GM23338 (cell line): ENCODE measurements around the gene POU3F2. TPM values are rescaled to one million over a fixed set of nuclear protein-coding genes. Genes with fewer than 3 reads are reported as not detected.

Experiments used
- ATAC-seq: fragments of 200-7000 bp; cut with Tn5 transposase; 3 replicates; pipeline ENCODE4 v1.9.1; 2020
- DNase-seq: peaks from one replicate; pipeline ENCODE4 v3.0.0-alpha.2; 2015; ENCODE audit warnings: low spot score
- H2AFZ ChIP-seq: fragments of 200-600 bp; sonication (generic); 2 replicates; pipeline ENCODE4 v1.8.0; 2016; ENCODE audit warnings: antibody characterized with exemption, mild to moderate bottlenecking, moderate library complexity
- H3F3A ChIP-seq: fragments of 200-600 bp; sonication (generic); replicated peaks from 2 replicates; pipeline ENCODE4 v1.8.0; 2017; ENCODE audit warnings: antibody characterized with exemption, mixed run types, low read depth
- H3K27ac ChIP-seq: fragments of 200-600 bp; sonication (generic); 2 replicates; pipeline ENCODE4 v1.6.1; 2016; ENCODE audit warnings: low read depth
- H3K27me3 ChIP-seq: fragments of 200-600 bp; sonication (generic); 2 replicates; pipeline ENCODE4 v1.8.0; 2016; ENCODE audit warnings: mild to moderate bottlenecking, mixed run types, moderate library complexity; ENCODE audit not compliant: insufficient read depth
- H3K36me3 ChIP-seq: fragments of 200-600 bp; sonication (generic); 2 replicates; pipeline ENCODE4 v1.8.0; 2016; ENCODE audit warnings: mild to moderate bottlenecking; ENCODE audit not compliant: insufficient read depth
- H3K4me1 ChIP-seq: fragments of 200-600 bp; sonication (generic); 2 replicates; pipeline ENCODE4 v1.8.0; 2016; ENCODE audit warnings: mild to moderate bottlenecking, moderate library complexity; ENCODE audit not compliant: insufficient read depth
- H3K4me2 ChIP-seq: fragments of 200-600 bp; sonication (generic); 2 replicates; pipeline ENCODE4 v1.7.1; 2017; ENCODE audit warnings: mixed run types
- H3K4me3 ChIP-seq: fragments of 200-600 bp; sonication (generic); 2 replicates; pipeline ENCODE4 v1.6.1; 2016; ENCODE audit warnings: mixed run types
- H3K79me2 ChIP-seq: fragments of 200-600 bp; sonication (generic); replicated peaks from 2 replicates; pipeline ENCODE4 v1.8.0; 2017; ENCODE audit warnings: mild to moderate bottlenecking; ENCODE audit not compliant: insufficient read depth
- H3K9me2 ChIP-seq: fragments of 200-600 bp; sonication (generic); 2 replicates; pipeline ENCODE4 v1.8.0; 2017; ENCODE audit not compliant: insufficient read depth
- H4K20me1 ChIP-seq: fragments of 200-600 bp; sonication (generic); replicated peaks from 2 replicates; pipeline ENCODE4 v1.8.0; 2017; ENCODE audit warnings: mild to moderate bottlenecking; ENCODE audit not compliant: insufficient read depth
- H3K27ac Mint-ChIP-seq: 2 replicates; pipeline ENCODE4 v1.8.0; 2020; ENCODE audit warnings: inconsistent platforms, mild to moderate bottlenecking, moderate library complexity, mixed read lengths
- H3K27me3 Mint-ChIP-seq: 3 replicates; pipeline ENCODE4 v1.8.0; 2022; ENCODE audit warnings: low read depth, mild to moderate bottlenecking, moderate library complexity, mixed read lengths, inconsistent platforms; ENCODE audit not compliant: insufficient read depth, poor library complexity
- H3K36me3 Mint-ChIP-seq: 3 replicates; pipeline ENCODE4 v1.8.0; 2021; ENCODE audit warnings: low read depth, mild to moderate bottlenecking, inconsistent platforms, moderate library complexity, mixed read lengths
- H3K4me1 Mint-ChIP-seq: 3 replicates; pipeline ENCODE4 v1.8.0; 2020; ENCODE audit warnings: mild to moderate bottlenecking, inconsistent platforms, mixed read lengths
- H3K4me3 Mint-ChIP-seq: 3 replicates; pipeline ENCODE4 v1.8.0; 2021; ENCODE audit warnings: moderate library complexity, mild to moderate bottlenecking, inconsistent platforms, mixed read lengths
- H3K9me3 Mint-ChIP-seq: 3 replicates; pipeline ENCODE4 v1.8.0; 2020; ENCODE audit warnings: moderate library complexity, mild to moderate bottlenecking, inconsistent platforms, mixed read lengths
- CREB1 ChIP-seq: fragments of 250-450 bp; sonication (Bioruptor Pico); IDR thresholded peaks from 2 replicates; pipeline ENCODE4 v1.5.0; 2020; ENCODE audit warnings: low read depth, mild to moderate bottlenecking, moderate library complexity
- EZH2 ChIP-seq: fragments of 200-600 bp; sonication (generic); IDR thresholded peaks from one replicate; pipeline ENCODE4 v1.8.0; 2017; ENCODE audit warnings: antibody characterized with exemption, mild to moderate bottlenecking, low read depth; ENCODE audit not compliant: unreplicated experiment
- EZH2phosphoT487 ChIP-seq: fragments of 200-600 bp; sonication (generic); IDR thresholded peaks from one replicate; pipeline ENCODE4 v1.8.1; 2018; ENCODE audit warnings: antibody characterized with exemption; ENCODE audit not compliant: unreplicated experiment
- JUNB ChIP-seq: IDR thresholded peaks from one replicate; pipeline ENCODE4 v1.6.1; 2016; ENCODE audit warnings: antibody characterized with exemption; ENCODE audit not compliant: unreplicated experiment
- NANOG ChIP-seq: IDR thresholded peaks from 2 replicates; pipeline ENCODE4 v1.6.1; 2016; ENCODE audit warnings: antibody characterized with exemption, borderline replicate concordance
- POLR2AphosphoS5 ChIP-seq: IDR thresholded peaks from 2 replicates; pipeline ENCODE4 v1.6.1; 2016; ENCODE audit warnings: antibody characterized with exemption, low read depth
- ZNF114 ChIP-seq: fragments of 250-450 bp; sonication (Bioruptor Pico); IDR thresholded peaks from 2 replicates; pipeline ENCODE4 v1.5.0; 2020; ENCODE audit warnings: mild to moderate bottlenecking, moderate library complexity
- ZNF331 ChIP-seq: fragments of 250-450 bp; sonication (Bioruptor Pico); IDR thresholded peaks from 2 replicates; pipeline ENCODE4 v1.5.0; 2020; ENCODE audit warnings: low read depth, mild to moderate bottlenecking, moderate library complexity
- ZNF462 ChIP-seq: fragments of 250-450 bp; sonication (Bioruptor Pico); IDR thresholded peaks from 2 replicates; pipeline ENCODE4 v1.5.0; 2020; ENCODE audit warnings: mild to moderate bottlenecking, moderate library complexity
- polyA plus RNA-seq: library from polyadenylated mRNA; unstranded; fragments of >200 nt; fragmentation: Nextera tagmentation; extraction: Ambion mirVana; gene quantifications from 2 replicates; pipeline ENCODE4 v1.2.1, GENCODE V29; 2016
- total RNA-seq: library from RNA; depleted of rRNA; stranded (reverse); fragments of >200 nt; shearing (Covaris generic); gene quantifications from 2 replicates; pipeline ENCODE4 v1.2.3, GENCODE V29; 2014

POU3F2 gene
- total and polyA plus RNA-seq, 2 experiments from 2014 or later, result 0.26 to 0.76 TPM

- TF ChIP-seq ZNF462 (CRISPR knock-in tag), result no peak
- no peak for TF ChIP-seq ZNF114 (CRISPR knock-in tag)
- no peak for TF ChIP-seq NANOG
- TF ChIP-seq JUNB, result no peak
- TF ChIP-seq POLR2AphosphoS5, result no peak
- TF ChIP-seq EZH2phosphoT487, result no peak
- TF ChIP-seq ZNF331, result no peak
- no peak for TF ChIP-seq CREB1
Observed at GRCh38 chr6:98800866-98801265, 33.5 kb upstream of the POU3F2 start (continued).

- Mint-ChIP-seq H3K27ac (no peak overlapping the region), H3K9me3 (peaks cover 3% of the 10 kb centered on the region; the same call in 1 of the 3 replicates), H3K27me3 (no peaks in the 10 kb centered on the region), H3K36me3 (no peaks in the 10 kb centered on the region), H3K4me1 (no peaks in the 10 kb centered on the region), H3K4me3 (no peak overlapping the region)
- Histone ChIP-seq H3K36me3 (no peaks in the 10 kb centered on the region), H3F3A (no peaks in the 10 kb centered on the region), H2AFZ (no peak overlapping the region), H3K27ac (no peak overlapping the region), H3K4me3 (no peak overlapping the region), H3K27me3 (no peaks in the 10 kb centered on the region), H3K79me2 (no peaks in the 10 kb centered on the region), H4K20me1 (no peaks in the 10 kb centered on the region), H3K4me2 (no peak overlapping the region), H3K4me1 (no peaks in the 10 kb centered on the region), H3K9me2 (no peaks in the 10 kb centered on the region; the same call in 1 of the 2 replicates)
- ATAC-seq (no peak), DNase-seq (no peak)
- no peak for TF ChIP-seq EZH2
Observed at GRCh38 chr6:98808541-98809210, 25.7 kb upstream of the POU3F2 start.
